GM18873 (cell line): ENCODE measurements around the gene OLIG1.

Experiments
- ATAC-seq: cut with Tn5 transposase; IDR thresholded peaks from one replicate; pipeline ENCODE4 v1.9.1; 2021; ENCODE audit warnings: mild to moderate bottlenecking, moderate library complexity, moderate number of reproducible peaks; ENCODE audit not compliant: unreplicated experiment, low FRiP score

The OLIG1 gene

GRCh38 chr21:33088384-33088783 lies 18.4 kb downstream of the OLIG1 start:
- no peak for ATAC-seq

DNA sequence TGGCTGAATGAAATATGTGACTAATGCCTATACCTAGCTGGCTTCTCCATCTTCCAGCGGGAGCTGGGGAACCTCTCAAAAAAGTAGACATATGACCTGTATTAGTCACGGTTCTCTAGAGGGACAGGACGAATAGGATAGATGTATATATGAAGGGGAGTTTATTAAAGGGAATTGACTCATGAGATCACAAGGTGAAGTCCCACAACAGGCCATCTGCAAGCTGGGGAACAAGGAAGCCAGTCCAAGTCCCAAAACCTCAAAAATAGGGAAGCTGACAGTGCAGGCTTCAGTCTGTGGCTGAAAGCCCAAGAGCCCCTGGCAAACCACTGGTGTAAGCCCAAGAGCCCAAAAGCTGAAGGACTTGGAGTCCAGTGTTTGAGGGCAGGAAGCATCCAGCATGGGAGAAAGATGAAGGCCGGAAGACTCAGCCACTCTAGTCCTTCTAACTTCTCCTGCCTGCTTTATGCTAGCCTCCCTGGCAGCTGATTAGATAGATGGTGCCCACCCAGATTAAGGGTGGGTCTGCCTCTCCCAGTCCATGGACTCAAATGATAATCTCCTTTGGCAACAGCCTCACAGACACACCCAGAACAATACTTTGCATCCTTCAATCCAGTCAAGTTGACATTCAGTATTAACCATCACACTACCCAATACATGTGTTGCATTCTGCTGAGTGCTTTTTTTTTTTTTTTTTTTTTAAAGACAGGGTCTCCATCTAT lies 19.6 kb downstream of the OLIG1 start:
- no peak for ATAC-seq

DNA sequence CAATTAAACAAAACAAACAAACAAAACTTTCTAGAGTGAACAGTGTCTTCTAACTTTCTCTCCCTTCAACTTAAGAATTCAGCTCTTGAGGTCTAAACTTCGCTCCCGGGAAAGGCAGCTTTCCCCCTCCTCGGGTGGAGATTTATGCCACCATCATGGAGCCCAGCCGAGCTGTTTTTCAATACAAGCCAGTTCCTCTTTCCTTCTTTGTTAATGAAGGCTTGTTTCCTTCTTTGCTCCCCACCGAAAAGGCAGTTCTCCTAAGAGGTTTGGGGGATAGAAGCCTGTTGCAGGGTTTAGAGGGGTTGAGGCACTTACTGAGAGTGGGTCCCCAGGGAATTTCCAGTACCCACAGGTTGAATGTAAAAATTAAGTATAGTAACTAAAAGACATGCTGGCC lies 26.5 kb downstream of the OLIG1 start:
- no peak for ATAC-seq

DNA sequence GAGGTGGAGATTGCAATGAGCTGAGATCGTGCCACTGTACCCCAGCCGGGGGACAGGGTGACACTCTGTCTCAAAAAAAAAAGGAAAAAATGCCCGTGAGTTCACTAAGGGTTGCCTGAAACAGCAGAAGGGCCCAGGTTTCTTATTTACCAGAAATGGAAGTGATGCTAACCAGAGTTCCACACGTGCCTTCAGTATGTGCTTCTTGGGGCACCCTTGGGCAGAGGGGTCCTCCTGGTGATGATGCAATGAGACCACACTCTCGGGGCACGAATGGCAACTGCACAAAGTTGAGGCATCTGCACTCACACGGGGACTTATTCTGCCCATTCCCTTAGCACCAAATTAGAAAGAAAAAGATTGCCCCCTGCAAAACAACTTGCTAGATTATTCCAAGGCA lies 29.2 kb downstream of the OLIG1 start:
- ATAC-seq: no peak

GRCh38 chr21:33101300-33101911 lies 31.5 kb downstream of the OLIG1 start:
- no peak for ATAC-seq

DNA sequence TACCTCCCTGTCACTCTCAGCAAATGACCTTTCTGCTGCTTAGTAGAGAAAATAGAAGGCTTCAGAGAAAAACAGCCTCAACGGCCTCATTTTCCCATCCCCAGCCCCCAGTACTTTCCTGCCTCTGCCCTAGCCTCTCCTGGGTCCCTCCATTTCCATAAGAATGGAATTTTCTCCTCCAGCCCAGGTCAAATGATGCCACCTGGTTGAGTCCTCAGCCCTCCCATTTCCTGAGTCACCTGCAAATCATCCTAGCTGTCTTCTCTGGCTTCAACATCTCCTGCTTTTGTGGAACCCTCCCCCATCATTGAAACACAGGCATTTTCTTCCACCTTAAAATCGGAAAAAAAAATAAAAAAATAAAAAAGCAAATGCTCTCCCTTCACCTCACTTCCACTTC lies 35.1 kb downstream of the OLIG1 start:
- ATAC-seq: no peak

GRCh38 chr21:33108228-33108627 lies 38.3 kb downstream of the OLIG1 start:
- no peak for ATAC-seq

DNA sequence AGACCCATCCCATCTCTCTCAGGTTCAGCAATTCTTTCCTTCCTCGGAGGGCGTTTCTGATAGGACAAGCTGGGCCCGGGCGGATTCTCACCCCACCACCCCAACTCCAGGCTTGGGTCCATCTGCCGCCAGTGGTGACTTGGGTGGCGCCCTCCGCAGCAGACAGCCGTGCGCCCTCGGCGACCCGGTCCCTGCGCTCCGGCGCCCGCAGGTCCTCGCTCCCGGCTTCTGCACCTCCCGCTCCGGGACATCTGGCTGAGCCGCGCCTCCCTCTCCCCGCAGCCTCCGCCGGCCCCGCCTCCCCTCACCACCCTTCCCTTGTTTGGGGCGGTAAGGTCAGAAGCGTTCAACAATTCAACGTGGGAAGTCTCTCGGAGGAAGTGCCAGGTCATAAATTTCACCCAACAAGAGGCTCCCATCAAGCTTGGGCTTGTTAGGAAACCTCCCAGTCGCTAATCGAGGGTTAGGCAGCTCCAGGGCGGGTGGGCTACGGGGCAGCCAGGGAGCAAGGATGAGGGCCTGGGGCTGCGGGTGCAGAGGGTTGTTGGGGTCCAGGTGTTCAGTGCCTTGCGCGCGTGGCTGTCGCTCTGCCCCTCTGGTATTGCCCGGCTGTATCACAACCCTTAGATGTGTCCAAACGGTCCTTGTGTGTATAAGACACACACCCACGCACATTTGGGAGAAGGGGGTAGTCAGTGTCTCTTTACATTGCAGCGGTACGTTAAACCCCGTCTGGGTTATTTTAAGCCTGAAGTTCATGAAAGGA lies 39.8 kb downstream of the OLIG1 start:
- no peak for ATAC-seq

- ATAC-seq: no peak
Observed at GRCh38 chr21:33110340-33110715, 40.4 kb downstream of the OLIG1 start.

- ATAC-seq: no peak
Observed at GRCh38 chr21:33111577-33111976, 41.6 kb downstream of the OLIG1 start.

- no peak for ATAC-seq
Observed at GRCh38 chr21:33112151-33112550, 42.2 kb downstream of the OLIG1 start.

DNA sequence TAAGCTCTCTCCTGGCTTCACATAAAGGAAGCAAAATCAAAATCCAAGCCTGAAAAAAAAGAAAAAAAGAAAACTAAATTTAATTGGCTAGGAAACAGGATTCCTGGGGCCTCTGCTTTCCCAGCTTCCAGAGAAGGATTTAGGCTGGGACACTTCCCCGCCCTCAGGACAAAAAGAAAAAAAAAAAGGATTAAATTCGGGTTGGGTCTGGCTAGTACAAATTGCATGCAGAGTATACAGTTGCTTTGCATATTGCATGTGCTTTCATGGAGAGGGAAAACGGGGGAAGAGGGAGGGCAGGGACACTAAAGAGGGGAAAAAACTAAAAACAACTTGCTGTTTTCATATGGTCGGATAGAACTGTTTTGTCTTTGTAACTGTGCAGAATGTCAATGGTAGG lies 42.7 kb downstream of the OLIG1 start:
- no peak for ATAC-seq

GRCh38 chr21:33113131-33113530 lies 43.2 kb downstream of the OLIG1 start:
- ATAC-seq: no peak

GRCh38 chr21:33114276-33114675 lies 44.3 kb downstream of the OLIG1 start:
- ATAC-seq: no peak

- ATAC-seq: no peak
Observed at GRCh38 chr21:33115631-33116510, 45.9 kb downstream of the OLIG1 start.

DNA sequence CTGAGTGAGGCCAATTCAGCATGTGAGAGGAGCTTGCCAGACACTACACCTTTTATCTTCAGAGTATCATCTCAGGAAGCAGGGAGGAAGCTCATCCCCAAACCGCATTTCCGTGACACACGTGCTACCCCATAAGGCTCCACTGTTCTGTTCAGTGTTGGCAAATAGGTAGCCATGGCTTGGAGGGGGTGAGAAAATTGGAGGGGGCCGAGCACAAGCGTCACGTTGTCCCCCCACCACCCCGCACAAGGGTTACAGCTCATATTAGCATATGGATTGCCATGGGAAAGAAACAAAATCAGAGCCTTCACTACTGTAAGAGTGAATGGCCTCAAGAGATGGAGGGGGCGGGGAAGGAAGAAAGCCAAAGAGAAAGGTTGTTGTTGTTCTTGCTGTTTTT lies 46.7 kb downstream of the OLIG1 start:
- no peak for ATAC-seq

DNA sequence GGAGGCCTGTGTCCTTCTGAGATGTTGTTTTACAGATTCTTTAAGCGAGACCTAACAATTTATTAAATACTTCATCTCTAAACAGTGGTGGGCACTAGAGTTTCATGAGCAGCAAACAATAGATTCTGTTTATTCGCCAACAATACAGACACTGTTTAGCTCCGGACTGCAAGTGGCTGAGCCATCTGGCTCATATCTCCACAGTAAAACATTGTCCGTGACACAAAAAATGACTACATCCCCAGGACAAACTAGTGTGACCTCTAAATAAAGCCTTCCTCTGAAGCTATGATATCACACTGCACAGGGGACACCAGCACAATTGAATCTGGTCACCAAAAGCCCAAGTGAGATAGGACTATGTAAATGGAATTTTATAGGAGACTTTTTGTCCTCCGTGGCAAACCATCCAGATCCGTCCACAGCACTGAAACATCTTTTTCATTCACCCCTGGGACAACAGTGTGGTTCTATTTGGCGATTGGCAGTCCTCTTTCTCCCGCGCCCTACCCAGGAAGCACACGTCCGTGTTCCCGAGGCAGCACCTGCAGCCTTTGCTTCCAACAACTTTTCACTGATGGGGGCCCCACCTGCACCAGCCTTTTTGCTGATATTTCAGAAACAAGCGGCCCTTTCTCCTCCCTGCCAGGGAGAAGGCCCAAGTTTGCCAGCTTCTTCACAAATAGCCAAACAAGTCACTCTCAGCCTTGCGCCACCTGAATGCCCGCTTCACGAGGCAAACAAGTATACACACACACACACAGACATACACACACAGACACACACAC lies 47.4 kb downstream of the OLIG1 start:
- no peak for ATAC-seq
